ENCODE data around the gene CDC6. TPM values are rescaled to one million over a fixed set of nuclear protein-coding genes. Genes with fewer than 3 reads are reported as not detected.

The CDC6 gene
- total RNA-seq, 1 donor from 2014 or later, result 49.2 TPM

GRCh38 chr17:40328386-40328766 is 40.7 kb downstream of the CDC6 start:
- TF ChIP-seq, protein P1, sequence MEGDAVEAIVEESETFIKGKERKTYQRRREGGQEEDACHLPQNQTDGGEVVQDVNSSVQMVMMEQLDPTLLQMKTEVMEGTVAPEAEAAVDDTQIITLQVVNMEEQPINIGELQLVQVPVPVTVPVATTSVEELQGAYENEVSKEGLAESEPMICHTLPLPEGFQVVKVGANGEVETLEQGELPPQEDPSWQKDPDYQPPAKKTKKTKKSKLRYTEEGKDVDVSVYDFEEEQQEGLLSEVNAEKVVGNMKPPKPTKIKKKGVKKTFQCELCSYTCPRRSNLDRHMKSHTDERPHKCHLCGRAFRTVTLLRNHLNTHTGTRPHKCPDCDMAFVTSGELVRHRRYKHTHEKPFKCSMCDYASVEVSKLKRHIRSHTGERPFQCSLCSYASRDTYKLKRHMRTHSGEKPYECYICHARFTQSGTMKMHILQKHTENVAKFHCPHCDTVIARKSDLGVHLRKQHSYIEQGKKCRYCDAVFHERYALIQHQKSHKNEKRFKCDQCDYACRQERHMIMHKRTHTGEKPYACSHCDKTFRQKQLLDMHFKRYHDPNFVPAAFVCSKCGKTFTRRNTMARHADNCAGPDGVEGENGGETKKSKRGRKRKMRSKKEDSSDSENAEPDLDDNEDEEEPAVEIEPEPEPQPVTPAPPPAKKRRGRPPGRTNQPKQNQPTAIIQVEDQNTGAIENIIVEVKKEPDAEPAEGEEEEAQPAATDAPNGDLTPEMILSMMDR (conservative IDR thresholded peaks at IDR 0.05; ENCODE audit: low read depth, low read length), result no peak
- no peak for DNase-seq (ENCODE audit: low read depth)
- H3K4me3 ChIP-seq (ENCODE audit: low read depth, low read length), result no peak overlapping the region

- no peak overlapping the region for H3K4me3 ChIP-seq (ENCODE audit: low read depth, low read length)
- TF ChIP-seq, protein P1 (conservative IDR thresholded peaks at IDR 0.05; ENCODE audit: low read depth, low read length), result no peak
- DNase-seq (ENCODE audit: low read depth), result no peak
These were observed 42.4 kb downstream of the CDC6 start for GRCh38 chr17:40329839-40330794.

GRCh38 chr17:40330850-40331470 is 43.3 kb downstream of the CDC6 start:
- TF ChIP-seq, protein P1 (conservative IDR thresholded peaks at IDR 0.05; ENCODE audit: low read depth, low read length), result no peak
- DNase-seq (ENCODE audit: low read depth), result no peak
- no peak overlapping the region for H3K4me3 ChIP-seq (ENCODE audit: low read depth, low read length)

DNA sequence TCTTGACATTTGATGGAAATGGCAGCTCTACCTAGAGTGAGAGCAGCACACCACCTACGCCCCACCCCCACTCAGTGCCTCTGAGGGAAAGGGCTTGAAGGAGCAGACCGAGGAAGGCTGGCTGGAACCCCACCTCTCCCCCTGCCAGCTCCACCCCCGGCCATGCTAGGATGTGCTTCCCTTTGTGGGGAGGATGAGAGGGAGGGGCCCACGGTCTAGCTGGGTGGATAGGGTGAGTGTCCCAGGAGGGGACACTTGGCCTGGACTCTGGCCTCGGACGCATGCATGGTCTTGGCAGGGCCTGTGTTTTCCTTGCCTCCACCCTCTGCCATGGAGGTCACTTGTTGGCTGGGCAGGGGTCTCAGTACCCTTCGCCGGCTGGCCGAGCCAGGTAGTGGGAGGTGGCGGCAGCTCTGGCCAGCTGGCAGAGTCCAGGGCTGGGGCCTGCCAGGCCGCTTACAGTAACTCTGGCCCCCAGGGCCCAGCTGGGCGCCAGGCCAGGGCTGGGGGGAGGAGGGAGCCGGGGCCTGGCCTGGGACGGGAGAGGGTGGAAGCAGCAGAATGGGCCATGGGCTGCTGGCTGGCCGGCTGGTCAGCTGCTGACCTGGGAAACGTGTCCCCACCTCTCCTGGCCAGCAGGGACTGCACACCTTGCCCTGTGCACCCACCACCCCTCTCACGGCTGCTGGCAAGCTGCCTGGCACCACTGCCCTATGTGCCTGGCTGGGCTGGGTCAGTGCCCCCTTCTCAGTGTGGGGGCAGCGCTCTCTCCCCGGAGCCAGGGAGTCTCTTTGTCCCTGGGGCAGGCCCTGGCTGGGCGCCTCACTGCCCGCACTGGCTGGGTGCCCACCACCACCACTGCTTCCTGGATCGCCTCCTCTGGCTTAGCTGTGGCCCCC is 44.3 kb downstream of the CDC6 start:
- DNase-seq (ENCODE audit: low read depth), result no peak
- H3K4me3 ChIP-seq (ENCODE audit: low read depth, low read length), result no peak overlapping the region
- TF ChIP-seq, protein P1 (conservative IDR thresholded peaks at IDR 0.05; ENCODE audit: low read depth, low read length), result no peak

DNA sequence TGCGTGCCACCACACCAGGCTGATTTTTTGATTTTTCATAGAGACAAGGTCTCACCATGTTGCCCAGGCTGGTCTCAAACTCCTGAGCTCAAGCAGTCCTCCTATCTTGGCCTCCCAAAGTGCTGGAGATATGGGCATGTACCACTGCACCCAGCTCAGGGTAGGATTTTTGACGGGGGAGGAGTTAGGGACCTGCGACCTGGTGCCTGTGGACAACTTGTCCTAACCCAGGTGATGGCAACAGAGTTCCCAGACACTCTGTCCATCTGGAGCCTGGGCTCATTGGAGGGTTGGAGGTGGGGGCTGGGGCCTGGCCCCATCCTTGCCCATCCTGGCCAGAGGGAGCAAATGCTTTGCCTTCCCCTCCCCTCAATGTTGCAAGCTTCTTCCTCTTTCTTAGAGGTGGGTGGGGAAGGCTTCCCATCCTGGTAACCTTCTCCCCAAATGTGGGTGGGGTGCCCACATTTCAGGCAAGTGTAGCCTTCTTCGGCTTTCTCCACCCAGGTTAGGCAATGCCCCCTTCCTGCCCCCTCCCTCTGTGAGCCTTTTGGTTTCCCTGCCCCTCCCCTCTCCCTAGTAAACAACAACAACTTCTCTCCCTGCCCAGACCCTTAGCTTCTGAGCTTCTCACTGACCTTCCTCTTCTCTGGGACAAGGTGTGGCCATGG is 46.2 kb downstream of the CDC6 start:
- TF ChIP-seq, protein P1 (conservative IDR thresholded peaks at IDR 0.05; ENCODE audit: low read depth, low read length), result no peak
- DNase-seq (ENCODE audit: low read depth), result no peak
- no peak overlapping the region for H3K4me3 ChIP-seq (ENCODE audit: low read depth, low read length)

GRCh38 chr17:40335620-40336019 is 47.9 kb downstream of the CDC6 start:
- TF ChIP-seq, protein P1 (conservative IDR thresholded peaks at IDR 0.05; ENCODE audit: low read depth, low read length), result no peak
- no peak overlapping the region for H3K4me3 ChIP-seq (ENCODE audit: low read depth, low read length)
- no peak for DNase-seq (ENCODE audit: low read depth)

All from epithelial cell of proximal tubule (primary cell).